ENCODE results near the gene KLF6.

Gene KLF6

GRCh38 chr10:3820255-3820654 lies 35.2 kb upstream of the KLF6 start:
- Mint-ChIP-seq H3K36me3 (ENCODE audit: low read depth) (no peaks in the 10 kb centered on the region), H3K9me3 (no peaks in the 10 kb centered on the region)
- no peak for DNase-seq

GRCh38 chr10:3816995-3817394 lies 32.0 kb upstream of the KLF6 start:
- no peaks in the 10 kb centered on the region for H3K9me3 Mint-ChIP-seq
- no peaks in the 10 kb centered on the region for H3K36me3 Mint-ChIP-seq (ENCODE audit: low read depth)
- DNase-seq (no peak), ATAC-seq (no peak)
- no peak overlapping the region for H3K4me3 Mint-ChIP-seq
- H3K27ac Mint-ChIP-seq, result no peak overlapping the region
- H3K27me3 Mint-ChIP-seq, result no peaks in the 10 kb centered on the region
- H3K4me1 Mint-ChIP-seq, result peaks cover 25% of the 10 kb centered on the region

More at GRCh38 chr10:3820255-3820654, 35.2 kb upstream of the KLF6 start:
- ATAC-seq, result no peak
- no peak overlapping the region for H3K4me3 Mint-ChIP-seq
- H3K4me1 Mint-ChIP-seq, result peaks cover 7% of the 10 kb centered on the region
- no peak overlapping the region for H3K27ac Mint-ChIP-seq
- no peaks in the 10 kb centered on the region for H3K27me3 Mint-ChIP-seq

GRCh38 chr10:3814838-3815220 lies 29.8 kb upstream of the KLF6 start:
- Mint-ChIP-seq H3K36me3 (ENCODE audit: low read depth) (no peaks in the 10 kb centered on the region), H3K4me1 (peaks cover 20% of the 10 kb centered on the region), H3K4me3 (no peak overlapping the region), H3K27ac (no peak overlapping the region), H3K27me3 (no peaks in the 10 kb centered on the region), H3K9me3 (no peaks in the 10 kb centered on the region)
- no peak for ATAC-seq
- no peak for DNase-seq

- H3K9me3 Mint-ChIP-seq, result no peaks in the 10 kb centered on the region
- peaks cover 20% of the 10 kb centered on the region for H3K4me1 Mint-ChIP-seq
- ATAC-seq, result no peak
These were observed 29.2 kb upstream of the KLF6 start for GRCh38 chr10:3813986-3814837.

GRCh38 chr10:3813267-3813666 lies 28.3 kb upstream of the KLF6 start:
- Mint-ChIP-seq H3K27ac (no peak overlapping the region), H3K27me3 (no peaks in the 10 kb centered on the region)
- DNase-seq, result no peak

More at GRCh38 chr10:3813986-3814837, 29.2 kb upstream of the KLF6 start:
- Mint-ChIP-seq H3K36me3 (ENCODE audit: low read depth) (no peaks in the 10 kb centered on the region), H3K4me3 (no peak overlapping the region), H3K27ac (no peak overlapping the region), H3K27me3 (no peaks in the 10 kb centered on the region)
- DNase-seq, result no peak

GRCh38 chr10:3812141-3812540 lies 27.1 kb upstream of the KLF6 start:
- no peak for ATAC-seq
- peak overlapping the region; percentile 45 for H3K4me3 Mint-ChIP-seq
- no peaks in the 10 kb centered on the region for H3K9me3 Mint-ChIP-seq
- DNase-seq, result no peak
- no peaks in the 10 kb centered on the region for H3K27me3 Mint-ChIP-seq
- H3K36me3 Mint-ChIP-seq (ENCODE audit: low read depth), result no peaks in the 10 kb centered on the region
- H3K27ac Mint-ChIP-seq, result peak overlapping the region; percentile 99
- H3K4me1 Mint-ChIP-seq, result peaks cover 20% of the 10 kb centered on the region

More at GRCh38 chr10:3813267-3813666, 28.3 kb upstream of the KLF6 start:
- H3K4me1 Mint-ChIP-seq, result peaks cover 20% of the 10 kb centered on the region
- H3K4me3 Mint-ChIP-seq, result no peak overlapping the region
- no peaks in the 10 kb centered on the region for H3K36me3 Mint-ChIP-seq (ENCODE audit: low read depth)
- no peak for ATAC-seq
- H3K9me3 Mint-ChIP-seq, result no peaks in the 10 kb centered on the region

GRCh38 chr10:3811291-3811870 lies 26.4 kb upstream of the KLF6 start:
- peak overlapping the region; percentile 99 for H3K27ac Mint-ChIP-seq

GRCh38 chr10:3808689-3809199 lies 23.7 kb upstream of the KLF6 start:
- Mint-ChIP-seq H3K27ac (peak overlapping the region; percentile 99), H3K27me3 (no peaks in the 10 kb centered on the region), H3K4me3 (no peak overlapping the region), H3K36me3 (ENCODE audit: low read depth) (no peaks in the 10 kb centered on the region), H3K9me3 (no peaks in the 10 kb centered on the region), H3K4me1 (peaks cover 6% of the 10 kb centered on the region)
- no peak for DNase-seq
- ATAC-seq, result no peak

More at GRCh38 chr10:3811291-3811870, 26.4 kb upstream of the KLF6 start:
- H3K4me3 Mint-ChIP-seq, result peak overlapping the region; percentile 45
- peak; percentile 71 for ATAC-seq
- H3K9me3 Mint-ChIP-seq, result no peaks in the 10 kb centered on the region
- no peaks in the 10 kb centered on the region for H3K27me3 Mint-ChIP-seq
- no peak for DNase-seq
- peaks cover 20% of the 10 kb centered on the region for H3K4me1 Mint-ChIP-seq
- no peaks in the 10 kb centered on the region for H3K36me3 Mint-ChIP-seq (ENCODE audit: low read depth)

GRCh38 chr10:3807928-3808496 lies 23.0 kb upstream of the KLF6 start:
- H3K4me3 Mint-ChIP-seq, result peak overlapping the region; percentile 10
- peak overlapping the region; percentile 44 for H3K27ac Mint-ChIP-seq
- ATAC-seq, result no peak

GRCh38 chr10:3807211-3807927 lies 22.4 kb upstream of the KLF6 start:
- Mint-ChIP-seq H3K27ac (no peak overlapping the region), H3K36me3 (ENCODE audit: low read depth) (no peaks in the 10 kb centered on the region), H3K4me1 (no peaks in the 10 kb centered on the region), H3K27me3 (no peaks in the 10 kb centered on the region), H3K4me3 (peak overlapping the region; percentile 10), H3K9me3 (no peaks in the 10 kb centered on the region)
- DNase-seq, result no peak
- ATAC-seq, result no peak

More at GRCh38 chr10:3807928-3808496, 23.0 kb upstream of the KLF6 start:
- Mint-ChIP-seq H3K36me3 (ENCODE audit: low read depth) (no peaks in the 10 kb centered on the region), H3K9me3 (no peaks in the 10 kb centered on the region), H3K27me3 (no peaks in the 10 kb centered on the region), H3K4me1 (peaks cover under 1% of the 10 kb centered on the region)
- no peak for DNase-seq

GRCh38 chr10:3806603-3807002 lies 21.6 kb upstream of the KLF6 start:
- Mint-ChIP-seq H3K4me1 (no peaks in the 10 kb centered on the region), H3K27ac (no peak overlapping the region), H3K4me3 (peak overlapping the region; percentile 5), H3K27me3 (no peaks in the 10 kb centered on the region), H3K36me3 (ENCODE audit: low read depth) (no peaks in the 10 kb centered on the region), H3K9me3 (no peaks in the 10 kb centered on the region)
- no peak for DNase-seq
- no peak for ATAC-seq

- H3K36me3 Mint-ChIP-seq (ENCODE audit: low read depth), result no peaks in the 10 kb centered on the region
- peaks cover 4% of the 10 kb centered on the region for H3K4me1 Mint-ChIP-seq
- H3K9me3 Mint-ChIP-seq, result no peaks in the 10 kb centered on the region
- no peaks in the 10 kb centered on the region for H3K27me3 Mint-ChIP-seq
- DNase-seq (no peak), ATAC-seq (no peak)
- H3K4me3 Mint-ChIP-seq, result peak overlapping the region; percentile 66
- no peak overlapping the region for H3K27ac Mint-ChIP-seq
These were observed 20.9 kb upstream of the KLF6 start for GRCh38 chr10:3805791-3806461.

GRCh38 chr10:3805201-3805790 lies 20.3 kb upstream of the KLF6 start:
- Mint-ChIP-seq H3K36me3 (ENCODE audit: low read depth) (no peaks in the 10 kb centered on the region), H3K9me3 (no peaks in the 10 kb centered on the region), H3K27ac (no peak overlapping the region), H3K4me1 (peaks cover 10% of the 10 kb centered on the region), H3K27me3 (no peaks in the 10 kb centered on the region), H3K4me3 (peak overlapping the region; percentile 66)
- DNase-seq (no peak), ATAC-seq (peak; percentile 31)

All from activated naive CD8-positive, alpha-beta T cell treated with anti-CD3 and anti-CD28 coated beads, Interleukin-2, amount 50 U/mL, for 24 hours (primary cell).